Activated CD4-positive, alpha-beta T cell treated with anti-CD3 and anti-CD28 coated beads, Interleukin-2, amount 50 U/mL, for 4 hours (primary cell): ENCODE data around the gene NRCAM.

Experiments
- DNase-seq, 2 experiments: peaks; one replicate each; pipeline ENCODE4 v3.0.0-alpha.2; 2020

NRCAM gene

DNA sequence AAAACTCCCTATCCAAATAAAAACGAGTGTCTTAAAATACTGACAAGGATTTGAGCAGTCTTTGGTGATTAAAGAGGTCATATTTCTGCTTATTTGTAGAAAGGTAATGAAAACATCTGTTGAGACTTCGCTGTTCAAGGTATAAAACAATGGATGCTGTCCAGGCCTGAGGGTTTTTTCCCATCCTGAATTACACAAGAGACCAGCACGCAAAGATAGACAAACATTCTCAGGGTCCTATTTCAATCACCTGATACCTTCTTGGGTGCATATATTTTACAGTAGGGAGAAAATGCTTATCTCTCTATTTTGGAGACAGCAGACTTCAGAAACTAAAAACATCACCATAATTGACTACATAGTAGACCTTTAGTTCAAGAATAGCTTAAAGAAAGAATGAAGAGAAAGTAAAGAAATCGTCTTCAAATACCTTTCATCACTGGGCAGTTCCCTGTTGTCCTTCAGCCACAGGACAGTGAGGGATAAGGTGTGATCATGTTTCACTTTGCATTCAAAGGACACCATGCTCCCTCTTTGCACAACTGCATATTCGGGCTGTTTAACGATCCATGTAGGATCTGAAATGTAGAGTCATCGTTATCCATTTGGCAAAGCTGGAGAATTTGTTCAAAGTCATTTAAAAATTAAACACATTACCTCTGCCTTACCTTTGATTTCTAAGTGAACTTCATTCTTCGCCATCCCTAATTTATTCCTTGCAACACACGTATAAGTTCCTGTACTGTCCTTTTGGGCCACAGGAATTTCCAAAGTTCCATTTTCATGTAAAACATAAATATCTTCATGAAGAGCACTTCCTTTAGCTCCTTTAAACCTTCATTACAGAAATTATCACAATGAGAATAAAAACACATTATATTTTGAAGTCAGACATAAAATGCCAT lies 262.4 kb downstream of the NRCAM start:
- no peak for DNase-seq

GRCh38 chr7:108190891-108191290 lies 265.3 kb downstream of the NRCAM start:
- DNase-seq = no peak

DNA sequence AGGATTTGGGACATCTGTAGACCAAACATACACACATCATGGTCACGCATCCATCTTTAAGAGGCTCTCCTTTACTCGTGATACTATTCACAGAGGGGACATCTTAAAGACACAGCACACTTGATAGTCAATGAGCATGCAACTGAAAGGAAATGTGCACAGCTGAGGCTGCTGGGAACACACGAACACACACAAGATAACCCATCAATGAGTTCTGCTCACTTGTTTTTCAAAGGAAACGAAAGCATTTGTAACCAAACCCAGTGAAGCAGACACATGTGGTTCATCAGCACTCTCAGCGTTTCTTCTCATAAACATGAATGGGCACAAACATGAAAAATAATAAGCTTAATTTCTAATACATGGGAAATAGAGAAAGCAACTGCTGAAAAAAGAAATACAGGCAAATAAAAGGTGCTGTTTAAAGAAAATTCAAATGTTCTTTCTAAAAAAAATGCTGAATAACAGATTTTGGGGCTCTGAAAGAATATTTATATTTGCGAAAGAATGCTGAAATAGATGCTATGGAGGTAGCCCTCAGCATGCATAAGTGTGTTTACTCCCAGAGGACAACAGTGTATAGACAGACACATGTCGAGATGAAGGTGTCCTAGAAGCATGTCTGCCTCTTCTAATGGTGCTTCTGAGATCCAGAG lies 266.4 kb downstream of the NRCAM start:
- no peak for DNase-seq

DNA sequence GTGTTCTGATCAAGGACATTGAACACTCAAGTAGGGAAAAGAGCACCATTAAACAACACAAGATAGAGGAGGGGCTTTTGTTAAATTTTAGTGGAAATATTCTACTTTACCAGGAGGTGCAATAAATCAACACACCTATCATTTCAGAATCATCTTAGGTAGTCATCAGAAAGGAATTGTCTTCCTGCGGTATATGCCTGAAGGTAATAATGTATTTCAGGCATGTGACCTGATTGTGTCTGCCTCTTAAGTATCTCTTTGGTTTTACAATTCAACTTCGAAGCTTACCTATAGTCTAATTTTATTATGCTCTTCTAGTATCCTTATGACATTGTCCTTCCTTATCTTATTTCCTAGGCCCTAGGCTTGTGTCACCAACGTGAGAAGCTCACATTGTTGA lies 267.5 kb downstream of the NRCAM start:
- no peak for DNase-seq

- DNase-seq = no peak
These were observed 274.9 kb downstream of the NRCAM start for GRCh38 chr7:108181073-108181985.

DNA sequence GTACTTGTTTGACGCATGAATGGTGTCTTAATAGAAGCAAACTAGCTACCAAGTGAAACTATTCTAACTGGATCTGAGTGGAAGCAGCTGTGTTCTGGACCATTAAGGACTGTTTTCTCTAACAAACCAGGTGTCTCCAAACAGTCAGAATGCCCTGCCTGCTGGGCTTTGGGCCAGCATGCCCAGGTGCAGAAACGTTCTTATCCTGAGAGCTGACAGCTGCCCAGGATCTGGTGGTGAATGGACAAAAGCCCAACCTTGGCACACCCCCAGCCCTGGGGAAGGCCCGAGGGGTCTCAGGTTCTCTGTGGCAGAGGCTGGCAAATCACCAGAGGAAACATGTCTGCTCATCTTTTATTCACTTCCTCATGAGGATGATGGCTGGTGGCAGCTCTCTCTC lies 277.8 kb downstream of the NRCAM start:
- DNase-seq = no peak

GRCh38 chr7:108171164-108171563 lies 285.1 kb downstream of the NRCAM start:
- no peak for DNase-seq

DNA sequence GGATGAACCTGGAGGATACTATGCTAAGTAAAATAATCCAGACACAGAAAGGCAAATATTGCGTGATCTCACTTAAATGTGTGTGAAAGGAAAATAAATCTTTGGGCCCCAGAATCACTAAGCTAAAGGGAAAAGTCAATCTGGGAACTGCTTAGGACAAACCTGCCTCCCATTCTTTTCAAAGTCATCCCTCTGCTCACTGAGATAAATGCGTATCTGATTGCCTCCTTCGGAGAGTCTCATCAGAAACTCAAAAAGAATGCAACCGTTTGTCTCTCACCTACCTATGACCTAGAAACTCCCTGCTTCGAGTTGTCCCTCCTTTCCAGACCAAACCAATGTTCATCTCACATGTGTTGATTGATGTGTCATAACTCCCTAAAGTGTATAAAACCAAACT lies 286.0 kb downstream of the NRCAM start:
- DNase-seq = no peak

DNA sequence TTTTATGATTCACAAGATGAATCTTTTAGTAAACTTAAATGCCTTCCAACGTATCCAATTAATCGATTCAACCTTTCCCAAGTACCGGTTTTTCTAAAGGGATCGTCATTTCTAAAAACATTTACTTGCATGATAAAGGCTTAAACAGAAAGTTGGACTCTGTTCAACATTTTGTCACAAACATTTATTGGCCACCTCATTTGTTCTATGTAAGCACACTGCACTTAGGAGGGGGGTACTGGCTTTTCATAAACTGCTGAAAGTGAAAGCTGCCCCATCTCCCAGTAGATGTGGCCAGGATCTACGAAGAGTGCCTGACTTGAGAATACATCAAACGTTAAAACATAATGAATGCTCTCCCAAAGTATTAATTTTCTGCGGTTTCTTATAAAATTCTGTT lies 288.8 kb downstream of the NRCAM start:
- no peak for DNase-seq

DNA sequence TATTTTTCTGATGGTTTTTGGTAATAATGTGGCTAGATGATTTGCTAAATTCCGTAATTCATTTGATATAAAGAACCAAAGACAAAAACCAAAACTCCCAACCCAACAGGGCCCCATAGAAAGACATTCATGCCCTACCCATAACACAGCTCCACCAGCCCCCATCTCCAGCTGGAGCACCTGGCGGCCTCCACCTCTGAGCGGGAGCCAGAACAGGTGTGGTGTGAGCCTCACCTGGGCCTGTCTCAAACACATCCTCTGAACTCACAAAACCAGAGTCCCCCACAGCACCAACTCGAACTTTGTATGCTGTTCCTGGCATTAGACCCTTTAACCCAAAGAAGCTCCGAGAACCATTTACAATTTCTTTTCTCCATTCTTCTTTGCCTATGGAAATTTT lies 289.5 kb downstream of the NRCAM start:
- DNase-seq = no peak

DNA sequence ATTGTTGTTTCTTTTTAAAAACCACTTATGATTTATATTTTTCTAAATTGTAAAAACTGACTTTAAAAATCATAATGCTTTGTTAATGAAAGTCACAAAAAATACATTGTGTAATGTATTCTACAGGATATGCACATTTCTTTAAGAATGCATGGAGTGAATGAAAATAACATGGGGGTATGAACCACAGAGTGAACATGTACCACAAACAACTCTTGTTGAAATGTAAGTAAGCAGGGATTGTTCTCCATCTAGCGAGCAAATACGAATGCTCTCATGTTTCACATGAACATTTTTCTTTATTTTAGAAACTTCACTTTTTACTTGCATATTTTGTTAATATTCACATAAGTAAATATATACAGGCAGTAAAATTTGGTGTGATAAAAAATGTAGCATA lies 290.5 kb downstream of the NRCAM start:
- no peak for DNase-seq

GRCh38 chr7:108164946-108165345 lies 291.3 kb downstream of the NRCAM start:
- DNase-seq = no peak

- DNase-seq = no peak
These were observed 291.9 kb downstream of the NRCAM start for GRCh38 chr7:108164342-108164741.

- DNase-seq = no peak
These were observed 297.5 kb downstream of the NRCAM start for GRCh38 chr7:108158776-108159175.

DNA sequence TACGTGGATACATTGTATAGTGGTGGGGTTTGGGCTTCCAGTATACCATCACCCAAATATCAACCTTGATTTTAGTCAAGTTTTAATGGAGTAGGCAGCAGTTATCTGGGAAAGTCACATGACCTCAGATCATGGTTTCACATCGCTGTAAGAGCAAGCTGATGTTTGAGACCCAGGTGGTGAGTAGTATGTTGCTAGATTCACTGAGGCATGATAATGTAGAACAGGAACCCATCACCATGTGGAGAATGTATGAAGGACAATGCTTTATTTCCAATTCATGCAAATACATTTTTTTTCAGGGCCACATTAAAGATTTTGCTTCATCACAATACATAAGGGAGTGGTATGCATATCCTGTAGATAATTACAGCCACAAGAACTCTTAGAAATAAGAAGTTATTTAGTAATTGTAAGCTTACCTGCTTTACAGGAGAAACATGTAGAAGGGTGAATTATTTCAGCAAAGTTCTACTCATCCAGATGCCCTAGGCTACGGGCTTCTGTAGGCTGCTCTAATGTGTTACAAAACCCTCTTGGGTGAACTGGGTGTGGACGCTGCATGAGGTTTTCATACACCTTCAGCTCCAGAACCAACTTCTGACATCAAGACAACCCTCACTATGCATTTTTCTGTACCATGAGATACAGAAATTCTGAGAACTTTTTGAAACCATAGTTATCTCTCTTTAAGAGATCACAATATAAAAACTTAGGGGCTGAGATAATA lies 298.5 kb downstream of the NRCAM start:
- DNase-seq = no peak

DNA sequence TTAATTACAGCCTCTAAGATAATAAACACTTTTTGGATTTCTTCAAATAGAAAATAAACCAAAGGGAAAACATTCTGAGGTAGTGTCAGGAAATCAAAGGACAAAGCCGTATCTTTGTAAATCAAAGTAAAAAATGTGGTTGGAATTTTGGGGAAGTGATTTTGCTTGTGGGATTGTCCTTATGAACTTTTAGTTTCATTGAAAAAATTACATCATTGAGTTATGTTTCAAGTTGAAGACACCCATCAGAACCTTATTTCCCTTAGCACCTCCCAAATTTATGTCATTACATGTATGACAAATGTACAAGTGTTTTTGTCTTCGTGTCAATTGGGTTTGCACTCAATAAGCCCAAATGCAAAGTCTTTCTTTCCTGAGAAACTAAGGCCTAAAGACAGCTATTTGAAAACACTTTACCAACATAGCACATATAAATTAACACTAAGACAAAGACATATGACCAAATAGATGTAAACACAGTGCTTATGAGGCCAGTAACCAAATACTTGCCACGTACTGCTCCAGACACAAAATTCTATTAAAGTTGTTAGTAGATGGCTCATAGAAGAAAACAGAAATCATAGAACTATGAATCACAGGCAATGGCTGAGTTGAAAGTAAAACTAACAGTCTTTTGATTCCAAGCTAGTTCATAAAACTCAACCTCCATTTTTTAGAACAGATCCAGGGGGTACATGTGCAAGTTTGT lies 299.2 kb downstream of the NRCAM start:
- no peak for DNase-seq

GRCh38 chr7:108152198-108152597 lies 304.0 kb downstream of the NRCAM start:
- DNase-seq = no peak

DNA sequence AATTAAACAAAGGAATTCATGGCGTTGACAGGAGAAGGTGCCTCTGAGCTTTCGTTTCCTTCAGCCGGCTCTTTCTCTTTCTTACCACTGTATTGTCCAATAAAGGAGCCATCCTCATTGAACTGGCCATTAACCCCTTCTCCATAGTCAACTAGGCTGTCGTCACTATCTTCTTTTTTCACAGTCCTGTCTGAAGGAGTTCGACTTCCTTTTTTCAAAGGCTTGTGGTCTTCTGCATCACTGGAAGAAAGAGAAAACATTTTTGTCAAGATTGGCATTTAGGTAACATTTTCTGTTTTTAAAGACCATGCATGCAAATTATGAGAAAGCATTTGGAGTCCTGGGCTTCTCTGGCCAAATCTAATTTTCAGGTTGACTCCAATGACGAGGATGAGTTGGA lies 306.3 kb downstream of the NRCAM start:
- DNase-seq = no peak

DNA sequence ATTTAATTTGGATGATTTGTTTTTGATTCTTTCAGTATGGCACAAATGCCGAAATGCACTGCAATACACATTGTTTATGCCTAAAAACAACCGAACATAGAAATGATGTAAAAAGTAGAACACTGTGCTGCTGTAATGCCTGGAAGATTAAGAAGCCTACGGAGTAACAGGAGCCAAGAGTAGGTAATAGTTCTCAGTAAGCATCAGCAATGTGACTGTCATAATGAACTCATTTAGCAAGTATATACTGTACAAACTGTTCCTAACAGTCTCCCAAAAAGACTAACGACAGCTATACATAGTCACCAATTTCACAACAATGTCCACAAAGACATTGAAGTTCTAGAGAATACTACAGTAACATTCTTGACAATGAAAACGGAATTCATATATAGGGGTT lies 307.1 kb downstream of the NRCAM start:
- DNase-seq = no peak

GRCh38 chr7:108147031-108147563 lies 309.1 kb downstream of the NRCAM start:
- no peak for DNase-seq

DNA sequence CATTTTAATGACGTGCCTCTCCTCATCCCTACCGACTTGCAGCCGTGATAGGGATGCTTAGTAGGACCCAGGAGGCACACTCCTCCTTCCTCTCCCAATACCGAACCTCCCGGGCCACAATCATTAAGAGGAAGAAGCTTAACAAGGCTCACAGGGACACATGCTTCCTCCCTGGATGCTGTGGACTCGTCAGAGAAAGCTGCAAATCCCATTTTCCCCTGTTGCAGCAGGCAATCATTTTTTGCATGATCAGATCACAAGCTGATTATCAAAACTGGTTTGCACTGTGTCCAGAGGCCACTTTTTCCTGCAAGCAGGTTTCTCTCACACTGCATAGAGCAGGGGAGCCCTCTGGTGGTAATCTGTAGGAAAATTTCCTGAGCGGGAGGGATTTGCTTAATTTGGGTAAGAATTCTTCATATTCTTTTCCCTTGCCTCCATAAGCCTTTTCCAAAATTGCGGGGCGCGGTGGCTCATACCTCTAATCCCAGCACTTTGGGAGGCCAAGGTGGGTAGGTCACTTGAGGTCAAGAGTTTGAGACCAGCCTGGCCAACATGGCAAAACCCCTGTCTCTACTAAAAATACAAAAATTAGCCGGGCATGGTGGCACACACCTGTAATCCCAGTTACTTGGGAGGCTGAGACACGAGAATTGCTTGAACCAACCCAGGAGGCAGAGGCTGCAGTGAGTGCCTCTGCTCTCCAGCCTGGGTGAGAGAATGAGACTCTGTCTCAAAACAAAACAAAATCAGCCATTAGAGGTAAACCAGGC lies 310.0 kb downstream of the NRCAM start:
- peak; percentile 2 to 3 for DNase-seq
